A172 (cell line): Measurements from ENCODE around the gene MYO7B. TPM values are rescaled to one million over a fixed set of nuclear protein-coding genes. Genes with fewer than 3 reads are reported as not detected.

Experiments
- DNase-seq: peaks from one replicate; pipeline ENCODE4 v3.0.0-alpha.2; 2015; ENCODE audit warnings: low spot score
- total RNA-seq: library from RNA; depleted of rRNA; stranded (reverse); fragments of >200 nt; shearing (Covaris generic); gene quantifications from 2 replicates; pipeline ENCODE4 v1.2.3, GENCODE V29; 2014

The MYO7B gene
- total RNA-seq, 1 experiment from 2014 or later = 6.1 TPM

DNA sequence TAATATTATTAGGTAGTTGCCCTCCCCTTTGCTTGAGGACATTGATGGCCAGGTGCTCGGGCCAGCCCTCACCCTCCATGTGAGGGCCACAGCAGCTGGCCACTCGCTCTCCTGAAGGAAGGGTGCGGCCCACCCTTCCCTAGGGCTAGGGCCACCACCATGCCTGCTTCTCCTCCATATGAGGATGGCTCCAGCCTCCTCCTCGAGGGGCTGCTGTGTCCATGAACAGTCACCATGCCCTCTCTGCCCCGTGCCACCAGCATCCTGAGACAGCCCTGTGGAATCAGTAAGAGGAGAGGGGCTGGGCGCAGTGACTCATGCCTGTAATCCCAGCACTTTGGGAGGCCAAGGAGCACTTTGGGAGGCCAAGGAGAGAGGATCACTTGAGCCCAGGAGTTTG lies 112.8 kb downstream of the MYO7B start:
- DNase-seq = no peak

DNA sequence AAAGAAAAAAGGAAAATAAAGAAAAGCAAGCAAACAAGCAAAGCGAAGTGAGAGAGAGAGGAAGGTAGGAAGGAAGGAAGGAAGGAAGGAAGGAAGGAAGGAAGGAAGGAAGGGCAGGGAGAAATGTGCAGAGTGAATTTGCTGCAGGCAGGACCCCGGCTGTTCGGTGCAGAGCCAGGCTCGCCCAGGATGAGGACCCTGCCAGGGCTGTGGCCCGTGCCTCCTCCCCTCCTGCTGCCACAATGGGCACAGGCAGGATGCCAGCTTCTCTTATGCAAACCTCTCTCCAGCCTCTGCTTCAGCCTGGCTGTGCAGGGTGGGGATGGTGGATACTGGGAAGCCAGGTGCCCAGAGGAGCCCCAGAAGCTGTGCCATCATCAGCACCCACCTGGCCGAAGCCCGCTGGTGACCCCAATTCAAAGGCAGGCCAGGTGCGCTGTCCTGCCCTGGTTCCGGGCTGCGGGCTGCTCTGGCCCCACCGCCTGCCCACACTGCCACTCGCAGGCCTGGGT lies 113.7 kb downstream of the MYO7B start:
- DNase-seq = no peak

DNA sequence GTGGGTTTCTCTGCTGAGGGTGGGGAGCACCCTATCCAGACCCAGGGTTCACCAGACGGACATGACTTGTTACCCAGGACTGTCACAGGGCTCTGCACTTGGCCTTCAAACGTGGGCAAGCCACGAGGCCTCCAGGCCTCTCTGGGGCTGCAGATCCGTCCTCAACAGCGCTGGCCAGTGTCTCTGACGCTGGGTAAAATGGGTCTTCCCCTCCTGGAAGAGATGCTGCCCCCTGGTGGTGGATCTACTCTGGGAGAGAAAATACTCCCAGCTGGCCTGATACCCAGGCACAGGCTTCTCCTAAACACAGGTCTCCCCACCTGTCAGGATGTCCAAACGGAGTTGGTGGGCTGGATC lies 114.2 kb downstream of the MYO7B start:
- peak; percentile 84 for DNase-seq

DNA sequence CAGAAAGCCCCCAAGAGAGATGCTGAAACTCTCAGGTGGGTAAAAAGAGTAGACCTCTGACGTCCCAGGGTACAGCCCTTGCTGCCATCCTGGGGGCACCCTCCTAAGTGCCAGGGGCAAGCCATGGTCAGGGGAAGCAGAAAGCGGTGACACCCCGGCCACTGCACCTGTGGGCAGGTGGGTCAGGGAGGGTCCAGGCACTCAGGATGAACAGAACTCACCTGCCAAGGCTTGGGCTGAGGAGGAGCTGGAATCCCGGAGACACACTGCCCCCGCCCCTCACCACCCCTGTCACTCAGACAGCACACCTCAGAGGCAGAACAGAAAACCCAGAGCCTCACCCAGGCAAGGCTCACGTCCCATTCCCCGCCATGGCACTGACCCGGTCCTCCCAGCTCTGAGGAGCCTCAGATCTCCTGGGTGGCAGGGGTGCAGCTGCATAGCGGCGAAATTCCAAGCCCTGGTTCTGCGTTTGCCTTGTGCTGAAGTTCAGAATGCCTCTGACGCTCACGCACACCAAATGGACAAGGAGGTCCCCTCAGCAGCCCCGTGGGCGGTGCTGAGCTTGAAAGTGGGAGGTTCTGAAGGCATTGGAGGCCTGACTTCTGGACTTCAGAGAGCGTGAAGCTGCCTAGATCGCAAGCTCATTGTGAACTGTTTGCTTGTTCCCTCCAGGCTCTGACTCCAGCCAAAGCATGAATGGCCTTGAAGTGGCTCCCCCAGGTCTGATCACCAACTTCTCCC lies 114.7 kb downstream of the MYO7B start:
- DNase-seq = no peak

DNA sequence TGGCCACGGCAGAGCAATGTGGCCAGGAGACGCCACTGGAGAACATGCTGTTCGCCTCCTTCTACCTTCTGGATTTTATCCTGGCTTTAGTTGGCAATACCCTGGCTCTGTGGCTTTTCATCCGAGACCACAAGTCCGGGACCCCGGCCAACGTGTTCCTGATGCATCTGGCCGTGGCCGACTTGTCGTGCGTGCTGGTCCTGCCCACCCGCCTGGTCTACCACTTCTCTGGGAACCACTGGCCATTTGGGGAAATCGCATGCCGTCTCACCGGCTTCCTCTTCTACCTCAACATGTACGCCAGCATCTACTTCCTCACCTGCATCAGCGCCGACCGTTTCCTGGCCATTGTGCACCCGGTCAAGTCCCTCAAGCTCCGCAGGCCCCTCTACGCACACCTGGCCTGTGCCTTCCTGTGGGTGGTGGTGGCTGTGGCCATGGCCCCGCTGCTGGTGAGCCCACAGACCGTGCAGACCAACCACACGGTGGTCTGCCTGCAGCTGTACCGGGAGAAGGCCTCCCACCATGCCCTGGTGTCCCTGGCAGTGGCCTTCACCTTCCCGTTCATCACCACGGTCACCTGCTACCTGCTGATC lies 115.4 kb downstream of the MYO7B start:
- no peak for DNase-seq

DNA sequence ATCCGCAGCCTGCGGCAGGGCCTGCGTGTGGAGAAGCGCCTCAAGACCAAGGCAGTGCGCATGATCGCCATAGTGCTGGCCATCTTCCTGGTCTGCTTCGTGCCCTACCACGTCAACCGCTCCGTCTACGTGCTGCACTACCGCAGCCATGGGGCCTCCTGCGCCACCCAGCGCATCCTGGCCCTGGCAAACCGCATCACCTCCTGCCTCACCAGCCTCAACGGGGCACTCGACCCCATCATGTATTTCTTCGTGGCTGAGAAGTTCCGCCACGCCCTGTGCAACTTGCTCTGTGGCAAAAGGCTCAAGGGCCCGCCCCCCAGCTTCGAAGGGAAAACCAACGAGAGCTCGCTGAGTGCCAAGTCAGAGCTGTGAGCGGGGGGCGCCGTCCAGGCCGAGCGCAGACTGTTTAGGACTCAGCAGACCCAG lies 115.9 kb downstream of the MYO7B start:
- no peak for DNase-seq

DNA sequence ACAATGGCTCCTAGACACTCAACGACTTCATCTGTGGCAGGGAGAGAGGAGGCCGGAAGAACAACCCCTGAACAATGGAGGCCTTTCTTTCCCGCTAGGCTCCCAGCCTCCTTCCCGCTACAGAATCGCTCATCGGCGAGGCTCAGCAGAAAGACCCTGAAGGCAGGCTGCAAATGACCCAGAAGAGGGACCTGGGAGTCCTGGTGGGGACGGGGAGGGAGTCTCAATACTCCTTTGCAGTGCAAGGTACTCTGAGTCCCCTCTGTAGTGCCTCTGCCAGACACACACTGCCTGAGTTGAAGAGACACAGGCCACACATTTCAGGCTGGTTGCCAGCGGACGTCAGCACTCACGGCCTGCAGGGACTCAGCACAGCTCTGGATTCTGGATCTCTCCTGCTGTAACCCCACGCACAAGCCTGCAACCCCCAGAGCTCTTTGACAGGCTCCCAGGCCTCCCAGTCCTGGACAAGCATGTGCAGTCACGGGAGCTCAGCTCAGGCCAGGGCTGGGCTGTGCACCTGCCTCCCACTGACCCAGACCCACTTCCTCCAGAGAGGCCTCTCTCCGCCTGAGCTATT lies 116.6 kb downstream of the MYO7B start:
- no peak for DNase-seq

DNA sequence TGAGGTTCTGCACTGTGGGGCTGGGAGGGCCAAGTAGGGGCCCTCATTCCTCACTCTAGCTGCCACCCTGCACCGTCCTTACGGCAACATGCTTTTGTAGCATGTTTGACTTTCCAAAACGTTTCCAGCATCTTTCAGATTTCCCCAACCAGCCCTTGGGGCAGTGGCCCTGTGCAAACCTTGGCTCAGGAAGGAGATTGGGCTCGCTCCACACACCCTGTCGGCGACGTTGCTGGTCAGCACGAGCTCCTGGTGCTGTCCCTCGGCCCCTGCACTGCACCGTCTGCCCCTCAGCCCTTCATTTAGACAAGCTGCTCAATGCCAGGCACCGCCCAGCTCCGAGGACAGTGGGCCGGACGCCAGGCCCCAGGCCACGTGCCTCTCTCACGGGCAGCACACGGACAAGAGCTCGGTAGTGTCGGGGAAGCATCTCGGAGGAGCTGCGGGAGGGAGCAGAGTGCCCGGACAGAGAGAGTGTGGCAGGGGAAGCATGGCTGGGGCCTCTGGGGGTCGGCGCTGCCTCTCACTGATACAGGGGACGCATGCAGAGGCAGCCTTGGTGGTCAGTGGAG lies 117.4 kb downstream of the MYO7B start:
- no peak for DNase-seq

DNA sequence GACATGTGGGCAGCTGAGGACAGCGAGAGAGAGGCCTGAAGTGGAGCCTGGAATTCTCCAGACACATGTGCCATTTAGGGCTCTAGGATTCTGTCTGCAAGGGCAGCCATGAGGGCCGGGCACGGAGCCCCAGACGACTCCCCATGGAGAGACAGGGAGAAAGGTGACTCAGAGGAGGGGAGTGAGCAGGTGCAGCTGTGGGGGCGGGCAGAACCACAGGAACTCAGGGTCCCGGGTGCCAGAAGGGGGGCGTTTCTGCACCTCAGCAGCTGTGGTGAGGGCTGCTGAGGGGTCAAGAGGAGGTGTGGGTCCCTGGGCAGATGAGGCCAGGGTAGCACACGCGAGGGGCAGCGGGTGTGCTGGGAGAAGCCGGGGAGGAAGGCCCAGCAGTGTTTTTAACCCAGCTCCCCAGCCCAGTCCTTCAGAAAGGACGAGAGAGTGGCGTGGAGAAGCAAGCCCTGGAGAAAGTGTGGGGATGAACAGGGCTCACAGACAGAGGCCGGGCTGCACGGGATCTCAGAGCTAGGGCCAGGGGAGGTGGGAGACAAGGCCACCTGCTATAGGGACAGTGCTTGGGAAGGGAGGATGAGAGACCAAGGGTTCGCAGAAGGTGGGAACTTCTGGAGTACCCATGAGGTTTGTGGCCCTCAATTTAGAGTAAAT lies 118.1 kb downstream of the MYO7B start:
- no peak for DNase-seq

DNA sequence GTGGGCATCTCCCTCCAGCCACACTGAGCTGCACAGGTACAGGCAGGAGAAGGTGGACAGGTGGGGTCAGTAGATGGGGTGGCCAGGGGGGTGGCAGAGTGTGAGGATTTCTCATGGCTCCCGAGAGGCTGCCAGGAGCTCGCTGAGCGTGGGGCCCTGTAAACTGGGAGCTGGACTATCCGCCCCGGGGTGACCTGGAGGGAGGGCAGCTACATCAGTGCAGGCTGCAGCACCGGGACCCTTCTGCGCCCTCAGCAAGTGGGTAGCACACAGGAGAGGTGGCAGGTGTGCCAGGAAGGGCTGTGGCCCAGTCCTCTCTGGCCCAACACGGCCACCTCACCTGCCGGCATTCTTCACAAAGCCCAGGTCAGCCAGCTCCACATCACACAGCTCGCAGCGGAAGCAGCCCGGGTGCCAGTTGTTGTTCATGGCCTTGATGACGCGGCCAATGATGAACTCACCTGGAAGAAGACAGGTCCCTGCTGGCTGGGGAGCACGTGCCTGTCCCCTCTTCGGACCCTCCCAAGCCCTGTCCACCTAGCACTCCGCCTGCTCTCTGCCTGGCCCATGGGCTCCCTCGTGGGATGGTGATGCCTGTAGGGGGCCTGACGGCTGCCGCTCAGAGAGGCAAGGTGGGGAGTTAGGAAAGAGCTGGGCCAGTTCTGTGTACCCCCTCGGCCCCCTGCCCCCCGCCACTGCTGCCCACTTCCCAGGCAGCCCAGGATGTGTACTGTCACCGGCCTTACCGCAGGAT lies 118.8 kb downstream of the MYO7B start:
- no peak for DNase-seq

DNA sequence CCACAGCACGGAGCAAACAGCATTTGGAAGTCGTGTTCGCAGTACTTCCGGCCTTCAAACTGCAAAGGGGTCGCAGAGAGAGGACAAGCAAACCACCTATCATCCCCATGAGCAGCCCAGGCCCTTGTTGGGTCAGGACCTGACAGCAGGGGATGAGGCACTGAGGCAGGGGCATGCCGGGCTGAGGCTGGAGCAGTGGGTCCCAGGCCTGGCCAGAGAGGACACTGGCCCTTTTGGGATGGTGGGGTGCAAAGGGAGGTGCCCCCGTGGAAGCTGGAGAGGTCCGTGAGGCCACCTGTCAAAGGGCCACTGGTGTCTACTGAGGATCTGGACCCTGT lies 119.3 kb downstream of the MYO7B start:
- no peak for DNase-seq

DNA sequence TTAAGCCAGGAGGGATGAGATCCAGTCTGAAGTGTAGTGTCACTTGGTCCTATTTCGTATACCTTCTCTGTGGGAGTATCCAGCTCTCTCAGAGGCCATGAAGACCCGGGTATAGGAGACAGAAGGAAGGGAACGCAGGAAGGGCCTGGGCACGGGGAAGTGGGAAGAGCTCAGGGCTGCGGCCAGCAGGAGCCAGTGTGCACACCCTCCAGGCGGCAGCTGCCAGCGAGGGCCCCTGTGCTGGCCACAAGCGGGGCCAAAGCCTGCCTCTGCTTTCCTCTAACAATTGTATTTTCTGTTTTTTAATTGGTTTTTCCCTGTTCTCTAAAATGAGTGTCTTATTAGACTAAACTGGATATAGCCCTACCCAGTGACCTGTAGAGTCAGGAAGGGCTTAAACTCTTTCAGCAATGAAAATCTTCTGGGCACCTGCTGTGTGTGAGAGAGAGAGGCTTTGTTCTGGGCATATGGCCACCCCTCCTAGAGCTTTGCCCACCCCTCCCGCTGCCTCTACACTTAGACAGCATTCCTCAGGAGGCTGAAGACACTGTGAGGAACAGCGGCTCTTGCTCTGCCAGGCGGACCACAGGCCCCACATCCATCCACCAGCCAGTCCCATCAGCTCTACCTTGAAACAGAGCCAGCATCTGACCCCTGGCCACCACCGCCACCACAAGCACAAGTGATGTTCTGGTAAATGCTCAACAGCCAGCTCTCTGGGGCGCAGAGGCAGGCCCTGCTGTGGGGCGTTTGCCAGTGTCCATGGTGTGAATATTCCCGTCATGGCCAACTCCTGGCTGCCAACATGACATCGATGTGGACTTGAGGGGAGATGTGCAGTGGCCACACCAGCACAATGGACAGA lies 120.0 kb downstream of the MYO7B start:
- no peak for DNase-seq

DNA sequence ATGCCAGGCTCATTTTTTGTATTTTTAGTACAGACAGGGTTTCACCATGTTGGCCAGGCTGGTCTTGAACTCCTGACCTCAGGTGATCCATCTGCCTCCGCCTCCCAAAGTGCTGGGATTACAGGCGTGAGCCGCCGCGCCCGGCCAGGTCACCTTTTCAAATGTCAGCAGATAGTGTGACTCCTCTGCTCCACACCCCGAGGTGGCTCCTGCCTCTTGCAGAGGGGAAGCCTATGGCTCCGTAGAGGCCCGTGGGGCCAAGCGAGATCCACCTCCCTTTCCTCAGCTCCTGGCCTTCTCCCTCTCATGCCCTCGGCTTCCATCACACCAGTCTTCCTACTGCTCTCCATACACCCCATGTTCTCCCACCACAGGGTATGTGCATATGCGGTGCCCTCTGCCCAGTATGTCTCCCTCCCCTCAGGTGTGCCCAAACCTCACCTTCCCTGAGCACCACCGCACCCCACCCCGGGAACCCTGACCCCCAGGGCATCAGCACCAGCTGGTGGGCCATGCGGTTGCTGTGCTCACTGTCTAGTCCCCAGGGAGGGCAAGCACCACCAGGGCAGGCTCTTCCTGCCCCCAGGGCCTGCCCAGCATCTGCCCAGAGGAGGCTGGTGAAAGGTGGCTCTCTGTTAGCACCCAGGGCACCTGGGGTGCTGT lies 121.2 kb downstream of the MYO7B start:
- DNase-seq = no peak

DNA sequence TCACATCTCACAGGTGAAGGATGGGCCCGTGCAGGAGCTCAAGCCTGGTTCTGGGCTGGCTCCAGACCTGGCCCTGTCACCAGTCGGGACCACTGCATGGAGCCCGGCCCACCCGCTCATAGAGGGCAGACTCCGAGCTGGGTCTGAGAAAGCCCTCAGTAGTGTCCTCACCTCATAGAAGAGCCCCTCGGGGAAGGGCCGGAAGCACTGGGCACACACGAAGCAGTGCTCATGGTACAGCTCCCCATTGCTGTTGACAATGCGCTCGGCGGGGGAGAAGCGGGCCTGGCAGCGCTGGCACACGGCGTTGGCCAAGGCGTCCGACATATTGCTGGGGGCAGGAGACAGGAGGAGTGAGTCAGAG lies 121.7 kb downstream of the MYO7B start:
- DNase-seq = no peak

DNA sequence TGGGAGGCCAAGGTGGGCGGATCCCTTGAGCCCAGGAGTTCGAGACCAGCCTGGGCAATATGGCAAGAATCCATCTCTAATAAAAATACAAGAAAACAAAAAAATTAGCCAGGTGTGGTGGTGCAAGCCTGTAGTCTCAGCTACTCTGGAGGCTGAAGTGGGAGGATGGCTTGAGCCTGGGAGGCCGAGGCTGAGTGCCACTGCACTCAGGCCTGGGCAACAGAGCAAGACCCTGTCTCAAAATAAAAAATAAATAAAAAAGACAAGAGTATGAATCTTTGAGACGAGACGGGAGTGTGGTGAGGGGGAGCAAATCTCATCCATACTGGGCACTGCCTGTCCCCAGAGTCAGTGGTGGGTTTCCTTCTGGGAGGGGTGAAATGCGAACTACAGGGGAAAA lies 122.7 kb downstream of the MYO7B start:
- no peak for DNase-seq

DNA sequence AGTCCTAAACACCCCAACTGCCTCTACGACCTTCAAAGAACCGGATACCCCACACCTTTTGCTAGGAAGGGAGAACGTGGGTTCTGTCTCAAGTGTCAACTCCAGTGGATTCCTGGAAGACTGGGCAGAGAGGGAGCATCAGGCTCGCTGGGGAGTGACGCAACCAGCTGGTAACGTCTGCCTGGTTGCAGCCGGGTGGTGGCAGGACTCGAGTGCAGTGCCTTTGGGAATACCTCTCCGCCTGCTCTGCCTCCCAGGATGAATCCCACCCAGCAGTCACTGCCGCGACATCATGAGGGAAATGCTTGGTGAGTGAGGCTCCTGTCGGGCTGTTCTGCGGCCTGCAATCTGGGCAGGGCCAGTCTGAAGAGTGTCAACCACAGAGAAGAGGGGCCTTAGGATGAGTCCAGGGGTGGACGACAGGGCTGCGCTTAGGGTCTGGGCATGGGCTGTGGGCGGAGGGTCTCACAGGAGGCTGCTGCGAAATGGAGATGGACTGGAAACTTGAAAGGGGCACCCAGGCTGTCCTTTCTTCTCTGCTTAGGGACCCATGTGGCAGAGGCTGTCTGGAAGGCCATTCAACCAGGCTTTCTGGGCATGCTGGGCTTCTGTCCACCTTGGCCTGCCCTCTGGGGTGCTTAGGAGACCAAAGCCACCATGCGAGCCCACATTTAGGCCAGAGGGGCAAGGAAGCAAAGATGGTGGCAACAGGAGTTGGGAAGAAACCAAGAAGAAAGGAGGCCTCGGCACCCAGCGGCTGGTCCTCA lies 123.3 kb downstream of the MYO7B start:
- no peak for DNase-seq

DNA sequence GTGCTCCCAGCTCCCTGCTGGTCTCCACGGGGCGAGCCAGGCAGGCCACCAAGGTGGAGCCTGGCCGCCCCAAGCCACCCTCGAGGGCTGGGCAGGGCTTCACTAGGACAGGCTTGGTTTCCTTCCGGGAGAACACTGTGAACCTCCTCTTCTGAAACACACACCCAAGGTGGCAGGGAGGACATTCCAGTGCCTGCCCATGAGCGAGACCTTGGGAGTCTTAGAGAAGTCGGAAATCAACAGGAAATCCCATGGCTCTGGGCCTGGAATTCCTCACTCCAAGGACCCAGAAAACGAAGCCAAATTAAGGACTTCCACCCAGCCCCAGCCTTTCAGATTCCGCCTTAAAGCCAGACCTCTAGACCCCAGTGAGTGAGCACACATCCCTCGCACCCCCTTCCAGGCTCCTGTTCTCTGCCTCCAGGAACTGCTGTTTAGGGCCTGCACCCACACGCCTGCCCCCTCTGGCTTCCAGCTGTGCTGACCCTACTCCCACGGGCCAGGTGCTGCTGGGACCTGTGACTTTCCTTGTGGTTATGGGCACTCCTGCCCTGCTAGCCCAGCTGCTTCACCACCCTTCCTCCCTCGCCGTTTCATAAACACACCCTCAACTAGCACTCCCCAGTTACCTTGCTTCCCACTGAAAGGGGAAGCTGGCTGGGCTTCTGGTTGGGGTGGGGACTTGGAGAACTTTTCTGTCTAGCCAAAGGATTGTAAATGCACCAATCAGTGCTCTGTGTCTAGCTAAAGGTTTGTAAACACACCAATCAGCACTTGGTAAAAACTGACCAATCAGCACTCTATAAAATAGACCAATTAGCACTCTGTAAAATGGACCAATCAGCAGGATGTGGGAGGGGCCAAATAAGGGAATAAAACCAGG lies 124.2 kb downstream of the MYO7B start:
- no peak for DNase-seq

DNA sequence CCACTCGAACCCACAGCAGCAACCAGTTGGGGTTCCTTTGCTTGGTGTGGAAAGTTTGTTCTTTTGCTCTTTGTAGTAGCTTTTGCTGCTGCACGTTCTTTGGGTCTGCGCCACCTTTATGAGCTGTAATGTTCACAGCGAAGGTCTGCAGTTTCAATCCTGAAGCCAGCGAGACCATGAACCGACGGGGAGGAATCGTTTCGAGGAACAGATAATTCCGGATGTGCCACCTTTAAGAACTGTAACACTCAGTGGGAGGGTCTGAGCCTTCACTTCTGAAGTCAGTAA lies 124.8 kb downstream of the MYO7B start:
- DNase-seq = no peak
